Cortex of kidney (tissue), 1 donor: ENCODE results near the gene MLLT1.

Experiments used
- DNase-seq: peaks from one replicate; lab custom pipeline; 2025; lab: John Stamatoyannopoulos, UW

Gene MLLT1

DNA sequence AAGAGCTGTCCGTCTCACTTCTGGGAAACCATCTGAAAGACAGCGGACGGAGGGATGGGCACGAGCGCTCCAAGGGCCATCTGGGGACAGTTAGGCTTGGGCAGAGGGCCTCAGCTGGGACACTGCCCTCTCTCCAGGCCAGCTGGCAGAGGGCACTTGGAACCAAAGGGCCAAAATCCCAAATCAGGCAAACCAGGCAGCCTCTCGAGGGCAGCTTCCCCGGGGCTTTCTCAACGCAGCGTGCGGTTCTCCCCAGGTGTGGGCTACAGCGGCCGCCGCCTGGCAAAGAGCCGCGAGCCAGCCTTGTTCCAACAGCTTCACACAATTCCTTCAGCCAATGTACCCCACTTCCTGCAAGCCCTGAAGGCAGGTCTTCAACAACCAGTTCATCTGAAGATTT, 5.0 kb downstream of the MLLT1 start:
- DNase-seq = no peak

DNA sequence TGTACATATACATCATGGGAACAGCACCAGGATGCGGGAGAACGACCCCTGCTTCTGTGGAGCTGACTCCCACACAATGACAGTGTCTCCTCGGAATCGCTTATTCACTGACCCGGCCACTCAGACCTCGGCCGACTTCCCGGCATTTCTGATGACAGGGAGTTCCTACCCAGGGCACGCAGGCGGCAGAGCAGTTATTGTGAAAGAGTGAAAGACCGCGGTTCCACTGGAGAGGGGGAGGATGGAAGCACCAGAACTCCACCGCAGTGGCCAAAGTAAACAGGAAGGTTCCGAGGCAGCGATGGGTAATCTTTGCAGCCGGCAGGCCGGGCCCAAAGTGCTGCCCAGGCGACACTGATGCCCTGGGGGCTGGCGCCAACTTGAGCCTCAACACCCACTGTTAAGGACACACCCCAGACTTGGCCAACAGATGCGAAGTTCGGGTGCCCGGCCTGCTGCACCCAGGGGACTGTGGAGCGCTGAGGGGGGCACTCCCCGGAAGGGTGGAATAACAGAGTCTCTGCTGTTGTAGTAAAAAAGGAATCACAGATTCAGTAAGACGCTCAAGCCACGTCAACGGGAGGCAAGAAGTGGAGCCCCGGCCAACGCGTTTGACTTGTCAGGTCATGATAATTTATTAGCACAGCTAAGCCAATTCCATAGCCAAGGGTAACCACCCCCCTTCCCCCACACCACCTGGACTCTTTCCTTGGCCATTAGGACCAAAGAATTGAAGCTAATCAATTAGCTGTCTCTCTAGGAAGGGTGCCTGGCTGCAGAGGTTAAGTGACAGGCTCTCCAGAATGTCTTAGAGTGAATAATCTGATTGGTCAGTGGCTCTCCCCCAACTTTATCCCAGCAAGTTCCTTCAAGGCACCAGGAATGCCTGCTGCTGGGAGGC, 5.8 kb downstream of the MLLT1 start:
- DNase-seq = no peak

DNA sequence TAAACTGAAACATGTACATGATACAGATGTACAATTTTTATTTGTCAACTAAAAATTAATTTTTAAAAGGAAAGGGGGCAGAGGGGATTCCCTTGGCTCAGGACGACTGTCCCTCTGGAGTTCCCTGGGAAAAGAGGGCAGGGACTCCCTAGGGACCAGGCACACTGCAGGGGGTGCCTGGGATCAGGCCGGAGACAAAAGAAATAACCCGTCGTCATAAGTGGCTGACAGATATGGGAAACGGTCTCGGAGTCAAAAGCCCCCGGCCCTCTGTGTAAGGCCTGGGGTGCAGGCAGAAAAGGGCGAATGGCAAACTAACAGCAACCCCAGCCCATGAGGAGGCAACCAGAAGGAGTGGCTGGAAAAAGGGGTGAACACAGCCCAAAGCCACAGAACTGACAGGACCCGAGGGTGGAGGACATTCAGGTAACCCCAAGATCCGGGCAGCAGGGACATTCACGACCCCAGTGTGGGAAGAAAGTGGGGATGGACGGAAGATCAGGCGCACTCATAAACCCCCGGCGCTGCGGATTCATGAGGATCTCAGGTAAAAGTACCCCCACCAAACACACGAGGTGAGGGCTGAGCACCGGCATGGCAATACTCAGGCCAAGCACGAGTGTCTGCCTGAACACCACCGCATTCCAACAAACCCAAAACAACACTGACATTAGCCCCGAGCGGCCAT, 6.7 kb downstream of the MLLT1 start:
- no peak for DNase-seq

DNA sequence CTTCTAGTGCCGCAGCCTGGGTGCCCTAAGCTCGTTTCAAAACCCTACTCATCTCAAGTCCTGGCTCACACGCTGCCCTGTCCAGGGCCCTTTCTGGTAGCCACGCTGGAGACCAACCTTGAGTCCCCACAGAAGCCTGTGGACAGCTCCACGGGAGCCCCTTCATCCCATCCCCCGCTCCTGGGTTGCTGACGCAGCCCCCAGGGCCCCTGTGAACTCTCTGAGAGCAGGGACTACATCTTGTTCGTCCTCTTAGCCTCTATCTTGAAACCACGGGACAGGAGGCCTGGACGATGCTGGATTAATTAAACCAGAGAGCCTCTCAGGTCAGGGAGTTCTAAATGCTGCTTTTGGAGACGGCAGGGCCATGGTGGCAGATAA, 7.4 kb downstream of the MLLT1 start:
- no peak for DNase-seq

DNA sequence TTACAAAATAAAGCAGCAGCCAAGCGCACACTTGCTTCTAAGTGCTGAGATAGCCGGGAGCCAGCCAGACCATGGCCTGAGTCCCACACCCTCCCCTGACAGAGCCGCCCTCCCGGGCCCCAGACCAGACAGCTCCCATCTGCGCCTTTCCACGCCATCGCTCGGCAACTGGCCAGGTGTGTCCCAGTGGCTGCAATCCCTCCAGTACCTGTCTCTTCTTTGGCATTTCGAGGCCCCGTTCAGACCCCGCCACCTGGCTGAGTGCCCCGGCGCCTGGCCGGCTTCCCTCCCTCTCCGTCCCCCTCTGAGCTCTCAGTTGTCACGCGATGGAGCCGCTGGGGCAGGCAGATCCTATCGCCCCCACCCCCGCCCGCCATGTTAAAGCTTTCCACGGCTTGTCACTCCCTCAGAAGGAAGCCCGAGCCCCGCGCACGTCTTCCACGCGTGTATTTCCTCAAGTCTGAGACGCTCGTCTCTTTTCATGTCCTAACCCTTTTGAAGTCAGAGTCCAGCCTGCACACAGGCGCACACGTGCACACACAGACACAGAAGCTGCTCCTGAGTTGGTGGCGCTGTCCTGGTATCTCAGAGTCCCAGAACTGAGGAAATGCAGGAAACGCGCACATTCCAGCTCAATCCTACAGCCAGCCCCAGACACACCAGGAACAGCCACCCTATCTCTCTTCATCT, 7.9 kb downstream of the MLLT1 start:
- no peak for DNase-seq

DNA sequence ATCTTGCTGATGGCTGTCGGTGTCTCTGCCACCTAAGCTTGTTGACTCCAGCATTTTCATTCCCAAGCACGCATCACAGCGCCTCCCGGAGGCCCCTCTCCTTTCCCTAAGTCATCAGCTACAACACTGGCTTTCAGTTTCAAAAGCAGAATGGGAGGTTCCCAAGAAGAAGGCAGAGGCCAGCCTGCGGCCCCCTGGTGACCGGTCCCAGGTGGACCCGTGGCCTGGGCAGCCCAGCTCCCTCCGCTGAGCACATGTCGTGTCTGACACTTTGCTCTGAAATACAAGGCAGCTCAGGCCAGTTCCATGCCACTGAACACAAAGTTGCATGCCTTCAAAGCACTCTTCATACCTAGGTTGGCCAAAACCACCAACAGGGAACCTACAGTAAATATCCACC, 8.5 kb downstream of the MLLT1 start:
- no peak for DNase-seq

DNA sequence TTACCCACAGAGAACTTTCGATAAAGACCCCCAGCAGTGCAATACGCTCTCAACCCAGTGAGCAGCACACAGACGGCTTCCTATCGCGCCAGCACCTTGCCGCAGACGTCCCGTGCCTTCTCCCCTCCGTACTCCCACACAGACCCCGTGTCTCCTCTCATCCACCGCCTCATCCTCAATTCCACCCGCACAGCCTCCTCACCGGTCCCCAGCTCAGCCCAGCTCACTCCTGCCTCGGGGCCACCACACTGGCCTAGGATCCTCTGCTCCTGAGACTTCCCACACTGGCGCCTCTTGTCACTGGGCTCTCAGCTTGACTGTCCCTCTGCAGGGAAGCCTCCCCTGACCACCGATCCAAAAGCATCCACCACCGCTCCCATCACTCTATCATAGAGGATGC, 9.0 kb downstream of the MLLT1 start:
- no peak for DNase-seq

DNA sequence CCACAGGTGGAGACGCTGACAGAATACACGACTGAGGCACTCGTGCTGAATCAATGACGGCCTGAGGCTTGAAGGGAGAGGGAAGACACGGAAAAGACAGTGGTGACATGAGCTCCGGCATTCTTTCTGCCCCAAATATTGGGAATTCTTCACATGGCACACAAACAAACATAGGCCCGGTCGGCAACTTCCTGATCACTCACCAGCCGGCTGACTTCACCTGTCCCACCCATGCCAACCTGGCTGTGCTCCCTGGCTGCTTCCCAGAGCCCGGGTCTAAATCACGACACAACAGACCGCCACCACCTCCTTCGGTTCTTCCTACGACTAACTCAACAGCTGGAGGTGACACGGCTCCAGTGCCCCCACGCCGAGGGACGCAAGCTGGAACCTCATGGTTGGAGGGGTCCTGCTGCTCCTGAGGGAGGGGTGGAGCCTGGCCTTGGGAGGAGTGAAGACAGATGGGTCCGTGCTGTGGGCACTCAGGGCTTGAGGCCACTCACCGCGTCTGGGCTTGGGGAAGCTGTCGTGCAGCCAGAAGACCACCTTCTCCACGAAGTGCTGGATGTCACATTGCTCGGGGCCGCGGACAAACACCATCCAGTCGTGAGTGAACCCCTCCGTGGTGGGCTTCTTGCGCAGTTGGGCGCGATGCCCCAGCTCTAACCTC, 9.6 kb downstream of the MLLT1 start:
- DNase-seq = no peak

DNA sequence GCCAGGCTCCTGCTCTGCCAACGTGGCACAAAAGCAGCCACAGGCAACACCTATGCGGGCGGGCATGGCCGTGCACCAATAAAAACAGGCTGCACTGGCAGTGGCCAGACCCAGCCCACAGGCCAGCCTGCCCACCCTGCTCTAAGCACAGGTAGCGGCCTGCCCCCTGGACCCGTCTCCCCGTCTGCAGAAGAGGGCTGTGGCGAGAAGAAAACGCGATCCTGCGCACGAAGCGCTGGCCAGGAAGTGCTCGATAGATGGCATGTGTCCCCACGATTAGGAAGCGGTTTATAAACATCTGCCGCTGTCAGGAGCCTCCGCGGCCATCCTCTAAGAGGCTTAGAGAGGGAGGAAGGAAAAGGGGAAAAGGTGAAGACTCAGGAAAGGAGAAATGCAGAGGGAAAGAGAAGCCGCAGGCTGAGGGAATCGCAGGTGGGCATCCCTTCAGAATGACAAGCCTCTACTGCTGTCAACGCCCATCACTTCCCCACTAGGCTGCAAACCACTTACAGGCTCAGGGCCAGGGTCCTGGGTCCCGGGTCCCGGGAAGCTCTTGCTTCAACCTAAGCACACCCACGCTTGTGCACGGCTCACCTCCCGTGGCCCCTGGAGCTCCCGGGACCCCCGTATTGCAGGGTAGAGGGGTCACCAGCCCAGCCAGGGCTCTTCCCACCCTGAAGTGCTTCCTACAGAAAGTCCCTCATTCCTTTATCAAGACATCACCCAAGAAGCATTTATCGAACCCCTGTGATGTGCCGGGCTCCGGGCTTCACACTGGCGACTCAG, 10.5 kb downstream of the MLLT1 start:
- DNase-seq = no peak

DNA sequence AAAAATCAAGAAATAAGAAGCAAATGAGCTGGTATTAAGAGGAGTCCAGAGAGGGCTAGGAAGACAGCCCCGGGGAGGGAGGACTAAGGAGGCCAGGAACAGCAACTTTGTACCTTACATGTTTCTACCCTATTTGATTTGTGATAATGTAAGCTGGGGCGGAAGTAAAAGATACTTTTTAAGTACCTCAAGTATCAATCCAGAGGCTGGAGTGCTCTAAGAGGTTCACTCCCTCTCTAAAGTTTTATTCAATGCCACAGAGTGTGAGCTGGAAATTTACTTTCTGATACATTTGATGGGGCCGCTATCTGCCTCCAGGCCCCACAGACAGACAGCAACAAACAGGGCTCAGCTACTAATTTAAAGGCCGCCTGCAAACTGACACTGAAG, 11.4 kb downstream of the MLLT1 start:
- no peak for DNase-seq

DNA sequence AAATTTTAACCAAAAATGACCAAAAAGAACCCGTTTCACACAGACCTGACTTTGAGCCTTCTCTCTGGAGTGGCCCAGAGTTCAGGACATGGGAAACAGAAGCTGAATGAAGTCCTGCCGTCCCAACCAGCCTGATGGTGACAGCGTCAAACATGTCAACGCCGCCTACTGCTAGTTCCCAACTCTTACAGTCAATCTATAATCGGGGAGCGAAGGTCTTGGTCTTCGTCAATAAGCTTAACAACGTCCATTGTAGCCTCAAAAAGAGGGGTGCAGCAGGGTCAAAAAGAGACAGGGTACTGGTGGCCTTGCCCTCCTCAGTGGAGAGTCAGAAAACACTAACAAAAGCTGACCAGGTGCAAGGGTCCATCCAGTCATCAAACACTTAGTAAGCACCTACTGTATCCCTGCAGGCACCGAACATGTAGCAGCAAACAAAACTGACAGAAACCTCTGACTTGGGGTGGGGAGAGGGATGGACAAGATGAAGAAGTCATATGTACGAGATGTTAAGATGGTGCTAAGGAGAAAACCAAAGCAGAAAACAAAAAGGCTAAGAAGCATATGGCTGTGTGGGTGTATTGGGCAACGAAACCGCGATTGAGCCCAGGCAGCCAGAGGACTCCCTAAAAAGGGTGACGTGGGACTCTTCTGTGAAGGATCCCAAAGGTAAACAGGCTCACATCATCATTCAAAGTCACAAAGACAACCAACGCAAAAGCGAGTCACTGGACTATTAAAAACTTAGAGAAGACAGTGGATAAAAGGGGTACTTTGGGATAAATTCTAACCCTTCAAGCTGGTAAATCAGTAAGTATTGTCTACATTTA, 12.0 kb downstream of the MLLT1 start:
- no peak for DNase-seq

DNA sequence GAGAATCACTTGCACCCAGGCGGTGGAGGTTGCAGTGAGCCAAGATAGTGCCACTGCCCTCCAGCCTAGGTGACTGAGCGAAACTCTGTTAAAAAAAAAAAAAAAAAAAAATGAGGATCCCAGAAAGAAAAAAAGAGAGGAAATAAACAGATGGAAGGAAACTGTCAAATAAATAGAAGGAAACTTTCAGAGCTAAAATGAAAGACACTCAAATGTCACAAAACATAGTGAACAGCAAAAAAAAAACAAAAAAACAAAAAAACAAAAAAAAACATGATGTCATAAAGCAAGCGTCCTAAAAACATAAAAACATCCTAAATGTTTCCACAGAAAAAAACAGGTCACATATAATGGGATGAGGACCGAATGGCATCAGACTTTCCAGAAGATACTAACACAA, 15.0 kb downstream of the MLLT1 start:
- no peak for DNase-seq

DNA sequence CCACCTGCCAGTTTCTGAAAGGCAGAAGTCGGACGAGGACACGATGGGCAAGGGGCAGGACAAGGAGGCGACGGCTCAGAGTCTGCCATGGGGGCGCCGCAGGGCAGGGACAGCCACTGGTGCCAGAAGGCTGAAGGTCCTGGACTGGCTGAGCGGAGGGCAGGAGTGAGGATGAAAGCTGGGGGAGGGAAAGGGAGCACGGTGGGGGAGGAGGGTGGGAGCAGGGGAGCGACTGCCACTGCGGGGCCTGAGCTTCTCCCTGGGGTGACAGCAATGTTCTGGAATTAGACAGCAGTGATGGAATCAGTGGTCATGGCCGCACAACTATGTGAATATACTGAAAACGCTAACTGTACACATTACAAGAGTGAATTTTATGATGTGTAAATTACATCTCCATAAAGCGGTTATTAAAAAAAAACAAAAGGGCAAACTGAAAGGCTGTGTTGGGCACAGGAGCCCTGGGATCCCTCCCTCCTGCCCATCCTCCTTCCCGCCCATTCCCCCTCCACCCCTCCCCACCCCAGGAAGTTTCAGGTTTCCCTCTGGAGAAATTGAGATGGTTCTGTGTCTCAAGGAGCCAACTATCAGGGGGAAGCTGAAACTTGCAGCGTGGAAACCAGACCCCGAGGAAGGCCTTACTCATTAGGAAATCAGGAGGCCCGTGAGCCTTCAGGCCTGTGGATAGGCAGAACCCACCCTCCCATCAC, 15.9 kb downstream of the MLLT1 start:
- no peak for DNase-seq

DNA sequence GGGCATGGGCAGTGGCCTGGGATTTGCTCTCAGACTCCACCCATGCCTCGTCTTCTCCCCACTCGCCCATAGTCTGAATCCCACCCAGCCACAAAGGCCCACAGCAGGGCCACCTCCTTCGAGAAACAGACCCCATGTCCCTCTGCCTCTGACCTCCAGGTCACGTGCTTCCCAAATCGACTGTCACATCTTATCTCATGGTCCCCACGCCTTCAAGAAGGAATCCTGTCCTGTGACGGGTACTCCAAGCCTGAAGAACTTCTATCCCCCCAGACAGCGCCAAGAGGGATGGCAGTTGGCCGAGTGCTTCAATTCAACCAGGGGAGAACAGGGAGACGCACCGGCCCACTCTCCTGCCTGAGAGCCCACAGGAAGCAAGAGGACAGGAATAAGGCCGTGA, 16.5 kb downstream of the MLLT1 start:
- DNase-seq = no peak

DNA sequence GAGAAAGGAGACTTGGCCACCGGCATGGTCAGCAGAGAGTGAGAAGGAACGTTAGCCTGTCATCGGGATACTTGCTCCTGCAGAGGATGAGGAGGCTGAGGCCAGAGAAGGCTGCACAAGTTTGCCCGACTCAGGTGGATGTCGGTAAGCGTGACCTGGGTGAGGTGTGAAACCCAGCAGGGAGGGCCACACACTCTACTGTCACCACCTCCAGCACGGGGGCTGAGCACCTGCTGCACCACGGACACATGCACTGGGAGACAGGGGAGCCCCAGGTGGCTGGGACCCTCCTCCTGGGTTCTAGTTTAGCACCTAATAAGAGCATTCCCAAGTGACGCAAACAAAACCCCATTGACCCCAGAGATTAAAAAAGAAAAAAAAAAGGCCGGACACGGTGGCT, 17.3 kb downstream of the MLLT1 start:
- DNase-seq = no peak

DNA sequence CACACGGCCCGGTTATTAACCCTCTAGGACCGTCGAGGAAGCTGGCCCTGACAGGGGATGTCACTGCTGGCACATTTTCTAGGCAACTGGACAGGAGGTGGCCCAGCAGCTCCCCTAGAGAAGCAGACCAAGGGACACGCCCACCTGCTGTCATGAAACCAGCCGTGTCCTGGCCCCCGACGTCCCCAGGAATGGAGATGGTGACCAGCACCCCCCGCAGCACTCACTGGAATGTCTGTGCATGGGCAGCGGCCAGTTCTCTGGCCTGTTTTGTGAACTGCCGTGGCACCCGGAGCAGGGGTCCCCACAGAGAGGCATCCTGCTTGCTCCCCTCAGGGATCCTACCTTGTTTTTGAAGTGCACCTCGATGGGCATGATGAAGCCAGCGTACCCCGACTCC, 17.9 kb downstream of the MLLT1 start:
- DNase-seq = no peak

DNA sequence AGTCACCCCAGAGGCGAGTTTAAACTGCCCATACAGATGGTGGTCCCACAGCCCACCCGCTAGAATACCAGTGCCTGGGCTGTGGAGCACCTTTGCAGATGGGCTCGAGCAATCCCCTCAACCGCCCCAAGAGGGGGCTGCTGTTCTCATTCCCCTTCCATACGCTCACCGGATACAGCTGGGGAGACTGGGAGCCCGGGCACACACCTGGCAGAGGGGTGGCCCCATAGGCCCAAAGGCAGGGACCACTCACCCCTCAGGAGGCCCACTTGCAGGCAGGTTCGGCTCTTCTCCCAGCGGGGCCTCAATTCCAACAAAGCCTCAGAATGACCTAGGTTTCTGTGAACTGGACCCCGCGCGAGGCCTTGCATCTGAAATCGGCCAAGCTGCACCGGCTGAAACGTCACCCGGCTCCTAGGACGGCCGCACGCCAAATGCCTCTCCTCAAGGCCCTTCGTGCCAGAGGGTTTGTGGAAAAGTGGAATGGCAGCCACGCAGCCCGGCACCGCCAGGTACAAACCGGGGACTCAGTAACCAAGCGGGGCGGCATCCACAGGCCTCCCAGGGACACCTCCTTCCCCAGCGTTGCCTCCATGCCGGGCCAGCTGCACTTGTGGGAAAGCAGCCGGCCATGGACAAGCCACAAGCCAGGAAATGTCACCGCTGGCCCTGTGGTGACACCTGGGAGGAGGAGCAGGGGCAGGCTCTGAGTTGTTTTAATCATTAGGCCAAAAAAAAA, 18.7 kb downstream of the MLLT1 start:
- DNase-seq = no peak

DNA sequence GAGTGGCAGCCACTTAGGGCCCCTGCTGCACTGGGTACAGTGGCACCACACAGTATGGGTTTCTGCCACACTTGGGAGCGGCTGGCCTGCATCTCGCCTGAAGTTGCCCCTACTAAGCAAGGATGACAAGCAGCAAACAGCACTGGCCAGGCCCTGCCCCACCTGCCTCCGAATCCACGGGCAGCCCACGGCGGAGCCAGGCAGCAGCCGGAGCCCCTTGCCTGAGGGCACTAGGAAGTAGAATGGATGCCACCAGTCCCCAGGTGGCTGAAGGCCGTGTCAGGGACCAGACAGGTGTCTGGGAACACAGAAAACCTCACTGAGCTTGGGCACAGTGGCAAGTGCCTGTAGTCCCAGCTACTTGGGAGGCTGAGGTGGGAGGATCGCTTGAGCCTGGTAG, 19.4 kb downstream of the MLLT1 start:
- no peak for DNase-seq

DNA sequence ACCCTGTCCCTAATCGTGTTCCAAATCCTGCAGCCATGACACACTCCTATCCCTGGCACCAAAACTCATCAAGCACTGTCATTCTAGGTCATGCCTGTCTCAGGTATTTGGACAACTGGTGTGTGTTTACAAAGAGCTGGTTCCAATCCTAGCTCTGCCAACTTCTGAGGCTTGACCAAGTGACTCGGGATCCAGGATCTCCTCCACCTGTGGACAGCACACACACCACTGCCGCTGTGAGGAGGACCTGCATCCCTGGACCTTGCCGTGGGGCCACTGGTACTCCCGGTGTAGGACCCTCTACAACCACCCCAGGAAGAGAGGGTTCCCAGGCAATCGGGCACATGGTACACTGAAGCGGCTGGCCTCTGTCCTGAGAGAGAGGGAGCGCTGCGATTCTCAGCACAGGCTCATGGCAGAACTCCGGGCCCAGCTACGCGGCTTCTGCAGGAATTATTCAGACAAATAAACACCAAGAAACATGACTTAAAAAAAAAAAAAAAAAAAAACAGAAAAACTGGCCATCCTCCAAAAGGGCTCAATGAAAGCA, 20.4 kb downstream of the MLLT1 start:
- DNase-seq = no peak
